Activated CD4-positive, alpha-beta T cell treated with anti-CD3 and anti-CD28 coated beads, Interleukin-2, amount 50 U/mL, for 48 hours (primary cell): ENCODE data around the gene PVALB.
A peak's percentile ranks its signal among the peaks of the same experiment; 100 is the strongest.

Experiments used
- DNase-seq, 2 experiments: peaks; one replicate each; pipeline ENCODE4 v3.0.0-alpha.2; 2020

PVALB gene, protein sequence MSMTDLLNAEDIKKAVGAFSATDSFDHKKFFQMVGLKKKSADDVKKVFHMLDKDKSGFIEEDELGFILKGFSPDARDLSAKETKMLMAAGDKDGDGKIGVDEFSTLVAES

DNA sequence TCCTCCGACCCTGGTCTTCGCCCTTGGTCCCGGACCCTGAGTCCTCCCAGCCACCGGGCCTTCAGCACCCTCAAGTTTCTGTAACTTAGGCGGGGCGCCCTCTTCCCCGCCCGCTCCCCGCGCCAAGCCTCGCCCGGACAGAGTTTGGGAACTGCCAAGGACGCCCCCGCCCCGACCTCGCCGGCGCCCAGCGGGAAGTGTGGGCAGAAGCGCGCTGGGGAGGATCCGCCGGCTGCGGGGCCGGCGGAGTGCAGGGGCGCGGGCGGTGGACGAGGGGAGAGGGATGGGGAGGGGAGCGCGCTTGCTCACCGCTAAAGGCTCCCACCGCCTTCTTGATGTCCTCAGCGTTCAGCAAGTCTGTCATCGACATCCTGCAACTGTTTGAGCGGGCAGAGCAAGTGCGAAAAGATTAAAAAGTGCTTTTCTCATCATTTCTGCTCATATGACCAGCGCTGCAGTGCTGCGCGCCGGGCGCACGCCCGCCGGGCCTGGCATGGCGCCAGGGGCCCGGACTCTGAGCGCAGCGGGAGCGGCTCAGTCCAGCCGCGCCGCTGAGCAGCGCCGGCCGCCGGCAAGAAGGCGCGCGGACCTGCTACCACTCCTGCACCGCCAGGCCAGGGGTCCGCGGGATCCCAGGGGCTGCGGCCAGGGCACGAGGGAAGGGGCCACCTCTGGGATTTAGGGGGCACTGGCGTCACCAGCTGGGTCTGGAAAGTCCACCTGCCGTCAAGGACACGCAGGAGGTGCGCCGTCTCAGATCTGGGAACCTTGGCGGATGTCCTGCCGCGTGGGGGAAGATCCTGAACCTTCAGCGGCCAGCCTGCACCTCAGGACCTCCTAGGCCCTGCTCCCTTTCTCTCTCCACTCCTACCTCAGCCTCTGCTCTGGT is at the start of gene PVALB:
PVALB (minus strand) TSS at position 400 of the 889 bp plus-strand sequence; CDS start at position 370, 30 bp downstream.
- no peak for DNase-seq

DNA sequence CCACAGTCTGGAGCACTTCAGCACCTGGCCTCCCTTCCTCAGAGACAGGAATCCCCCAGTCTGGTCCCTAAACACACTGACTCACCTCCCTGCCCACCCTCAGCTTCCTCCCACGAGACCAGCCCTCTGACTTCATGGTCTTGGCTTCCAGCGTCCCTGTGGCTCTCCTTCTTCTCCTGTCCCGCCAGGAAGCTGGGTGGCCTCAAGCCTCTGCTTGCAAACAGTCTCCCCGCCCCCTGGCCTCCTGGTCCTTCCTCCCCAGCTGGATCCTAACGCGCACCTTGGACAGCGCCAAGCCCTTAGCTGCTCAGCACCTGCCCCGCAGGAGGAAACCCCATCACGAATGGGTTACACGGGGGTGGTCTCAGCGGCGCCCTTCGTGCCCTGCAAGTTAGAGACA is 48.5 kb upstream of the PVALB start:
- no peak for DNase-seq

DNA sequence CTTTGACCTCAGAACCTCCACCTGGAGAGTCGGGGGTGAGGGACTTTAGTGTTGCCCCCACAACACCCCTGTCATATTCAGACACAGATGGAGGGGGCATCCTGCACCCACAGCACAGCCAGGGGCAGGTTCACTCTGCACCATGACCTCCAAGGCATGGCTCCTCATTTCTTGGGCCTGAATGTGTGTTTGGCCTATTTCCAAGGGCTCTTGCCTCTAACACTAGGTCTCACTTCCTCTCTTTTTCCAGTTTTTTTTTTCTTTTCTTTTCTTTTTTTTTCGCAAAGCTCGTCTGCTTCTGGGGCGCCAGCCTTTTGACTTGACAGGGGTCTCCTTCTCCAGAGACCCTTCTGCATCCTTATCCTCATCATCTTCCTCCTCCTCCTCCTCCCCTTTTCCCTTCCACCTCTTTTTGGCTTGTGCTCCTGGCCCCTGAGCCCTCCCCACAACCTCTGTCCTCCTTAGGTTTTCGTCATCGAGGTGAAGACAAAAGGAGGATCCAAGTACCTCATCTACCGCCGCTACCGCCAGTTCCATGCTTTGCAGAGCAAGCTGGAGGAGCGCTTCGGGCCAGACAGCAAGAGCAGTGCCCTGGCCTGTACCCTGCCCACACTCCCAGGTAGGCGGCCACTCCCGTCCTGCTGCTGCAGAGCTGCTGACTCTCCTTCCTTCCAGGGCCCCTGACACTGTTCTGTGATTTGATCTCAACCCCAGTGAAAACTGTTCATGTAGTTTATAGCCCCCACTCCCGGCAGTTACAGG is 47.8 kb upstream of the PVALB start:
- DNase-seq = no peak

DNA sequence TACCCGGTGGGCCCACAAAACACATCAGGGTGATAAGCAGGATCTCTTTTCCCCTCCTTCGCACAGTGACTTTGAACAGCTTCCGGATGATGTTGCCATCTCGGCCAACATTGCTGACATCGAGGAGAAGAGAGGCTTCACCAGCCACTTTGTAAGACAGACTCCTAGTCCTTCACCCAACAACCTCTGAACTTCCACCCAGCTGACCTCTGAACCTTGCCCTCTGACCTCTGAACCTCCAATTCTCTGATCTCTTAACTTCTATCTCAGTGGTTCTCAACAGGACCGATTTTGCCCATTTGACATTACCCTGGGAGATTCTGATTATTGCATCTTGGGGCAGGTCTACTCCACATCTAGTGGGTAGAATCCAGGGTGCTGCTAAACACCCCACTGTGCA is 47.1 kb upstream of the PVALB start:
- no peak for DNase-seq

DNA sequence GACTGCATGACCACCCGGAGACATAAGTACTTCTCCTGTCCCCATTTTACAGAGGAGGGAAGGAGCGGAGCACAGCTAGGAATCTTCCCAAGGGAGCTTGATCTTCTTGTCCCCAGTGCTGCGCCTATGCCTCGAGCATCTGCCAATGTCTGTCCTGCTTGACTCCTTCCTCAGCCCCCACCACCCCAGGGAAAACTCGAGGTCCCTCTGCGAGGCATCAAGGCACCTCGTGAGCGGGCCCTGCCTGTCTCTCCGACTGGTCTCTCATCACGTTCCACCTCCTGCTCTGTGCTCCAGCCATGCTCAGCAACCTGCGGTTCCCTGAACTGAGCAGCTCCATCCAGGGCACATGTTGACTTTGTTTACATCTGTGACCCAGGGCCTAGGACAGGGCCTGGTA is 46.4 kb upstream of the PVALB start:
- no peak for DNase-seq

DNA sequence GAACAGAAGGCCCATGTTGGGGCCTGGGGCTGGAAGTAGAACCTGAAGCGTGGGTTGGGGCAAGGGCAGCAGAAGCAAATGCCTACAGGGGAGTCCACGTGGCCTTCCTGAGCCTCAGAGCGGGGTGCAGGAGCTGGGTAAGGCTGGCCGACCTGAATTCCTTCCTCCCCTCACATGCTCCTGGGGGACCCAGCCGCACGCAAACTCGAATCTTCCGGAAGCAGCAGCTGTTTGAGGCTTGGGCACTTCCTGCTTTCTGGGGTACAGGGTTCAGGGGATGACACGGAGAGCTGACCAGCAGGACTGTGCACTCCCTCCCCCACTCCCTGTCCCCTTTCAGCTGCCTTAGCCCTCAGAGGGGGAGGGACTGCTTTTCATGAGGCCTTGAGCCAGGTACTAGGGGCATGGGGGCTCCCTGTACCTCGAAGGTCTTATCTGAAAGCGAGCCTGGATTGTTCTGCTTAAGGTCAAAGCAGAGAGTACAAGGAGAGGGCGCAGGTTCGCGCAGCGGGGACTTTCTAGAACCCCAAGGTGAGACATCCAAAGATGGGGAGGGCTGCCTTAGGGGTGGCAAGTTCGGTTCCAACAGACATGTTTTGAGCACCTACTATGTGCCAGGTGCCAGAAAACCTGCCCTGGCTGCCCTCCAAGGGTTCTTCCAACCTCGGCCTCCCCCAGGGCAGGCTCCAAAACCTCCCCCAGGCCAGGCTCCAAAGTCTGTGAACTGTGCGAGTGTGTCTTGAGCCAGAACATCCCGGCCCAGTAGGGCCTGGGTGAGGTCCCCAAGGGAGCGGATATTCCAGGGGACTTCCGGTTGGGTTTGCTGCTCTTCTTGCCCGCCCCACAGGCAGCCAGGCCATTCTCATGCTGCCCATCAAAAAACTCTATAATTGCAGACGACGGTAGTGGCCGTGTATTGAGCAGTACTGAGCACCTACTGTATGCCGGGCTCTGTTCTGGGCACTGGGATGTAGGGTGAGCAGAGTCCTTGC is 45.7 kb upstream of the PVALB start:
- no peak for DNase-seq

DNA sequence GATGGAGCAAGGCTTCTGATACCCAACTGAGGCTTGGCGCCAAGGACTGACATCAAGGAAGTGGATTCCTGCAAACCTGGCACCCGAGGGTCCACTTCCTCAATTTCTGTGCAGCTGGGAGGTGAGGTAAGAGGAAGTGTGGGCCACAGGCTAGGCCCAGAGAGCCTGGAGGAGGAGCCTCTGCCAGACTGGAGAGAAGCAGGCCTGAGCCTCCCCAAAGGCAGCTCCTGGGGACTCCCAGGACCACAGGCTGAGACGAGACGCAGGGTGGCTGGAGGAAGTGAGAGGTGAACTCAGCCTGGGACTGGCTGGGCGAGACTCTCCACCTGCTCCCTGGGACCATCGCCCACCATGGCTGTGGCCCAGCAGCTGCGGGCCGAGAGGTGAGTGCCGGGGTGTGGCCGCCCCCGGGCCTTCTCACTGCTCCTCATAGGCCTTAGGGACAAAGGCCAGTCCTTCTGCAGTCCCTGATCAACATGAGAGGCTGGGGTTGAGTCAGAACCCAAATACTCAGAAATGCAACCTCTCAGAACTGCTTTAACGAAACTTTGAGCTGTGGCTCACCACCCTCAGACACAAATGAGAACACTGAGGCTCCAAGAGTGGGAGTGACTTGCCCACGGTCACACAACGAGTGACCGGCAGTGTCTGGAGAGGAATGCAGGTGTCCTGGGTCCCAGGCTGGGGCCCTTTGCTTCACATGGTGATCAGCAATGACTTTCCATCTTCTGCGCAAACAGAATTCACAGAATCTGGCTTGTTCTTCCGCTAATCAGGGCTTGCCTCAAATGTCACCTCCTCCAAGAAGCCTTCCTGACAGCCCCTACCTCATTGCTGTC is 44.2 kb upstream of the PVALB start, which contains the start of gene NCF4:
NCF4 (plus strand) TSS at position 186 of the 839 bp plus-strand sequence; CDS start at position 352, 166 bp downstream.
- DNase-seq = peak; percentile 59 to 67

DNA sequence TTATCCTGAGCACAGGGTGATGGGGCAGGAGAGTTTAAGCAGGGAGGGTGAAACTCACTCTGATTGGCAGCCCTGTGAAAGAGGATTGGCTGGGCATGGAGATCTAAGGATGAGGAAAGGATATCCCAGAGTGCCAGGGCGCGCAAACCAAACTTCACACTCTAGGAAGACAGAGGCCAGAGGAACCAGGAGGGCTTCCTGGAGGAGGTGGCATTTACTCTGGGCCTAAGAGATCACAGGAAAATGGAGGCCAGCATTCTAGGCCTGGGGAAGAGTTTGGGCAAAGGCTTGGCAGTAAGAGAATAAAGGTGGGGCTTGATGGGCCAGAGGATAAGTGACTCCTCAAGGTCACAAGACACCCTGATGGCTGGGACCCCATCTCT is 43.6 kb upstream of the PVALB start:
- DNase-seq = no peak

DNA sequence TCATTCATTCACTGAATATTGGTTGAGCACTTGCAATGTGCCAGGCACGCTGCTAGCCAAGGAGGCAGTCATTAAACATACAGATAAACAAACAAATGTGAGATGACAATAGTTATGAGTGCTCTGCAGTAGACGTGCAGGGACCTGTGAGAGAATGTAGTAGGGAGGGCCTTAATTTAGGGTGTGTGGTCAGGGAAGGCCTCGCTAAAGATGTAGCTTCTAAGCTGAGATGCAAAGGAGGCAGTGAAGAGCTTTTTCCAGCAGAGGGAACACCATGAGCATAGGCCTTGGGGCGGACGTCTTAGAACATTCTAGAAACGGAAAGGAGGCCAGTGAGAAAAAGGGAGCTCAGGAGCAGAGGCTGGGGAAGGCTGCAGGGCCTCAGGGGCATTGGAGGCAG is 43.2 kb upstream of the PVALB start:
- DNase-seq = no peak

DNA sequence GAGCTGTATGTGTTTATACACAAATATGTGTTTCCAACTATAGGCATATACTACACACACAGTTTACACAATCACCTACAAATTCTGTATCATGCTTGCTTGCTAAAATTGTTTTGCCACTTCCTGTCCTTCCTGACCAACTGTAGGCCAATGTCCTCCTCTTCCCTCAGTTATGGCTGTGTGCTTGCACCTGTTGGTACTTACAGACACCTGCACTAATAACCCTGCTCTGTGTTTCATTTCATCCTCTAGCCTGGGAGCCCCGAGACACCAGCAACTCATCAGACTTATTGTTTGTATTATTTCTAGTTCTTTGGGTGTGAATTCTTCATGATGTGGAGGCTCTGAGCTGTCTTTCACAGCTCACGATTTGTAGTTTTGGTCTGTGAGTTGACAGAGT is 42.1 kb upstream of the PVALB start:
- DNase-seq = no peak

DNA sequence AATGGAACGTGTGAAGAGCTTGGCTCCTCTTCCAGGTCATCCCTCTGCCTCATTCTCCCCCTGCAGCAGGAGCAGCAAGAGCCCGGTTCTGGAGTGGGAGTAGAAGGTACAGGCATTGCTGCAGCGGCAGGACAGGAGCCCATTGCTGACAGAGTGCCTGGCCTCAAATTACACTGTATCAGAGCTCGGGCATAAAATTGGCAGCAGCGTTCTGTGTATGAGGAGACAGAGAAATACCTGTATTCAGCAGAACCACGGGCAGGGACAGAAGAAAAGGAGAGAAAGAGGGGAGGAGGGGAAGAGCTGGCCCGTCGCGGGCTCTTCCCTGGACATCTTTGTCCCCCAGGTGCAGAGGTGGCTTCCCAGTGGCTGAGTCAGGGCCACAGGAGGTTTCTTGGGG is 41.3 kb upstream of the PVALB start:
- no peak for DNase-seq

DNA sequence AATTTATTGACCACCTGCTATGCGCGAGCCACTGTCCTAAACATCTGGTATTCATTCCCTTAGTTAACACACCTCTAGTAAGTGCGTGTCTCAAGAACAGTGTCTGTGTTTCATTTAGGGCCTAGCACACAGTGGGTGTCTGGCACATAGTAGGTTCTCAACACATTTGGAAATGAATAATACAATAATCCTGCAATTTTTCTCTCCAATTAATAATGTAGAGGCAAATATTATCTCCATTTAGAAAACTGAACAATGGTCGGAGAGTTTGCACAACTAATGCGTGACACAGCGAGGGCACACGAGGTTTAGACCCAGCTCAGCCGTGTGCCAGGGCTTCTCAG is 39.9 kb upstream of the PVALB start:
- DNase-seq = no peak

DNA sequence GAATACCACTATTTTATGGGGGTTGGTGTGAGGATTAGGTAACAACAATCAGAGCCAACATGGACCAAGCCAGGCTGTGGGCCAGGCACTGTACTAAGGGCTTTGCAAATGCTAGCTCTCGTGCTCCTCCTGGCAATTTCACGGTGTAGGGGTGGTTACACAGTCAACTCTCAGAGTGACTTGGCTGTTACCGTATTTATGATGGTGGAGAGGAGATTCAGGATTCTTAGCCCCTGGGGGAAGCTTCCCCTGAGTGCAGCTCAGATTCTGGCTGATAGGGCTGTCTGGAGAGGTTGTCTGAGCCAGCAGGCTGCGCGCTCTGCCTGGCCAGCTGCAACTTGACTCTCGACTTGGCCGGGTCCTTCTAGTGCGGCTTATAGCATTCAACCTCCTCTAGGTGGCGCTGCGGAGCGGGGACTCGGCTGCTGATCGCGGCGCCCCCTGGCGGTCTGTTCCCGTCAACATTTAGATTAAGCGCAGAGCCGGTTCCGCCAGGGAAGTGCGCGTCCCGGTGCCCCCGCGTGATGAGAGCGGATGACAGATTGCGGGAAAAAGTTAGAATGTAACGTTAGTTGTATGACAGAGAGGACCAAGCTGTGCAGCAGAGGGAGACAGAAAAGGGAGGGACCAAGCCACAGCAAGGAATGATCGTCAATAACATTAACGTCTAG is 39.4 kb upstream of the PVALB start:
- DNase-seq = peak; percentile 95 to 96

DNA sequence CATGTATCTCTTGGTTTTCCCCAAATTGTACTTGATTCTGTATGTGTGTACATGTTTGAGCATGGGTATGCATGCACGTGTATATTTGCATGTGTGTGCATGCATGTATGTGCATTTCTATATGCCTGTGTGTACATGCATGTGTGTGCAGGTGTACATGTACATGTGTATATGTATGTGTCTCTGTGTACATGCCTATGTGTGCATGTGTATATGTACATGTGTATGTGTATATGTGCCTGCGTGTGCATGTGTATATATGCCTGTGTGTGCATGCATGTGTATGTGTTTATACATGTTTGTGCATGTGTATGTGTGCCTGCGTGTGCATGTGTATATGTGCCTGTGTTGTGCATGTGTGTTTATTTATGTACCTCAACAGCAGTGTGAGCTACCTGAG is 38.6 kb upstream of the PVALB start:
- no peak for DNase-seq

DNA sequence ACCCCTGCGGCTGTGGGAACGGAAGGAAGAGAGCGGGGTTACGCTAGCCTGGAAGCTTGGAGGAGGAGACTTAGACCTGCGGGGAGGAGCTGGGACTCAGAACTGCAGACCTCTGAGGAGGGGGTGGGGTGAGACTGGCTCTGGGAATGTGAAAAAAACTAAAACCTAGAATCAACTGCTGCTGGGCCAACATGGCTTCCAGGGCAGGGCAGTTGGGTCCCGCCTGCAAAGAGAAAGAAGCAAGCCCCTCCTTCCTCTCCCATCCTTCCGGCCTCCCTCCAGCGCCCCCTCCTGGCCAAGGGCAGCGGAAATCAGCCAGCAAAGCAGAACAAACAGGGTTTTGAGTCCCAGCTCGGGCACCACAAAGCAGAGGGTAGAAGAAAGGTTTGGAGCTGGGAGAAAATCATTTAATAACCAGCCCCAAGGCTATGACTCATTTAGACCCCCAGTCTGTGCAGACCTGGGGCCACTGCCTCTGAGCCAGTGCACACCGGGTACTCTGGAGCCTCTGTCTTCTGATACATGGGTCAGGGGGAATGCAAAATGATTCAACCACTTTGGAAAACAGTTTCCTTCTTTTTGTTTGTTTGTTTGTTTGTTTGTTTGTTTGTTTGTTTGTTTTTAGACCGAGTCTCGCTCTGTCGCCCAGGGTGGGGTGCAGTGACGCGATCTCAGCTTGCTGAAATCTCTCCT is 36.7 kb upstream of the PVALB start:
- DNase-seq = peak; percentile 95 to 96

DNA sequence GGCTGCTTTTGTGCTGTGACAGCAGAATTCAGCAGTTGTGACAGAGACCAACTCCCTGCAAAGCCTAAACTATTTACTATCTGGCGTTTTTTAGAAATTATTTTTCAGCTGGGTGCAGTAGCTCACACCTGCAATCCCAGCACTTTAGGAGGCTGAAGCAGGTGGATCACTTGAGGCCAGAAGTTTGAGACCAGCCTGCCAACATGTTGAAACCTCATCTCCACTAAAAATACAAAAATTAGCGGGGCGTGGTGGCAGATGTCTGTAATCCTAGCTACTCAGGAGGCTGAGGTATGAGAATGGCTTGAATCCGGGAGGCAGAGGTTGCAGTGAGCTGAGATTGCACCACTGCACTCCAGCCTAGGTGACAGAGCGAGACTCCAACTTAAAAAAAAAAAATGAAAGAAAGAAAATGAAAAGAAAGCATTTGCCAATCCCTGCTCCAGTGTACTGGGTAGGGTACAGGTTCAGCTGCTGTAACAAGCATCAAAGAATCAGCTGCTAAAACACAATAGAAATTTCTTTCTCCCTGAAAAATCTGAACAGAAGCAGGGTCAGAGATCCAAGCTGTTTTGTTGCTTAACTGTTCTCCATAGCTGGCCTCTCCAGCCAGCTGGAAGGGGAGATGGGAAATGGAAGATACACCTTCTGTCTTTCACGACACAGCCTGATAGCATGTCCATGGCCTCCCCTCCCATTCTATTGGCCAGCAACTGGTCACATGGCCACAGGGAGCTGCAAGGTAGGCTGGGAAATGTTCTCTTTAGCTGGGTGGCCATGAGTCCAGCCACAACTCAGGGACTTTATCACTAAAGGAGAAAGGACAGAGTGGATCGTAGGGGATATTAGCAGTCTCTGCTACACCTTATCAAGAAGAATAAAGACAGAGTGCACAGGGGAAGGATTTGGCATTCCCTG is 35.5 kb upstream of the PVALB start:
- no peak for DNase-seq

DNA sequence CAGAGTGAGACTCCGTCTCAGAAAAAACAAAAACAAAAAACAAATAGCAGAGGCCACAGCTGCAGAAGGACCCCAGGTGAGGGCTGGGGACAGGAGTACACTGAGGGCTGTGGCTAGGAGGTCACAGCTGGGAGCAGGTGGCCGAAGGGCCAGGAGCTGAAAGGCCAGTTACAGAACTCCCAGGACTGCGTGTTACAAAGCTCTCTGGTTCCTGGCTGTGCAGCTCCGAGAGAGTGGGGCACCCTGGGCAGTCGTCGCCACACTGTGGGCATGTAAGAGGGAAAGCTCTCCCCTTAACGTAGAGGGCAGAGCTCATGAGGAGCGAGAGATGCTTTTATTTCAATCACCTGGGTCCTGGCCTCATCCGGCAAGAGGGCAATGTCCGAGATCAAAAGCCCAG is 33.8 kb upstream of the PVALB start:
- DNase-seq = no peak

DNA sequence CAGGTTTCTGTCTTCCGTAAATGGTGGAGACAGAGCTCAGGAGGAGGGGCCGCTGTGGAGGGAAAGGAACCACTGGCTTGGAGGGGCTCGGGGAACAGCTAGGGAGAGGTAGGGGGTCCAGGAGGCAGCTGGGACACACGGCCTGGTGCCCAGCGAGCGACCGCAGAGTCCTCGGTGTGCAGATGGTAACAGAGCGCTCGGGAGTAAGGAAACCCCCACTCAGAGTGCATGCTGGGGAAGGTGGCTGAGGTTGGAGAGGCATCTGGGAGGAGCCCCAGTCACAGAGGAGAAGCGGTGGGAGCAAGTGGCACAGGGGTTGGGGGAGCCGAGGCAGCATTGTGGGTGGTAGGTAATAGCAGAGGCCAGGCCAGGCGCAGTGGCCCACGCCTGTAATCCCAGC is 33.2 kb upstream of the PVALB start:
- no peak for DNase-seq

DNA sequence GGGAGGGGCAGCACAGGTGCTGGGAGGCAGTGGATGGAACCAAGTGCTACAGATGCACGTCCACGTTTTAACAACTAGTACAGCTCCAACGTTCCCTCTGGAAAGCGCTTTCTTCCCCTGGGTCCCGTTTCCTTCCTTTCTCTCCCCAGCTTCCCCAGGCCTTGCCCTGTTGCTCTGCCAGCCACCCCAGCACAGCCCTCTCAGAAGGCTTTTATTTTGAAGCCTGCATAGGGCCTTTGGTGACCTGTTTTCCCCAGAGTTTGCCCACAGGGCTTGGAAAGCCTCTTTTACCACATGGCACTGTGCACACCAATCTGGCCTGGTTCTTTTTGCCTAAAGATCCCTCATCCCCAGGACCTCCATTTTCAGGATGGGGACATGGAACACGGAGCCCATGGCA is 30.1 kb upstream of the PVALB start:
- DNase-seq = no peak
